HL-60 (cell line): ENCODE results near the gene CAMSAP3.
A peak's percentile ranks its signal among the peaks of the same experiment; 100 is the strongest.

ENCODE experiments used
- DNase-seq, 2 experiments: peaks; one replicate each; pipeline ENCODE4 v3.0.0-alpha.2; 2010 to 2020; ENCODE audit warnings: low read depth in 1 of 2, low spot score in 1 of 2
- H3K27ac ChIP-seq: fragments of 250-450 bp; sonication (Bioruptor Pico); replicated peaks from 2 replicates; pipeline ENCODE4 v1.5.1; 2020; ENCODE audit warnings: mild to moderate bottlenecking, moderate library complexity
- H3K27me3 ChIP-seq: fragments of 250-450 bp; sonication (Bioruptor Pico); 2 replicates; pipeline ENCODE4 v1.5.1; 2021; ENCODE audit warnings: mild to moderate bottlenecking, moderate library complexity; ENCODE audit not compliant: insufficient read depth, poor library complexity, severe bottlenecking
- H3K4me3 ChIP-seq: replicated peaks from 2 replicates; pipeline ENCODE4 v1.5.1; 2011; ENCODE audit warnings: mild to moderate bottlenecking, control low read depth, low read length; ENCODE audit not compliant: insufficient read depth
- CTCF ChIP-seq: IDR thresholded peaks from one replicate; pipeline ENCODE4 v1.5.1; 2011; ENCODE audit warnings: low read length, control low read depth, inconsistent platforms; ENCODE audit not compliant: insufficient read depth
- GABPA ChIP-seq: IDR thresholded peaks from 2 replicates; pipeline ENCODE4 v1.6.1; 2012; ENCODE audit warnings: low read depth
- POLR2AphosphoS5 ChIP-seq: IDR thresholded peaks from 2 replicates; pipeline ENCODE4 v1.6.1; 2012; ENCODE audit warnings: low read depth
- SPI1 ChIP-seq: IDR thresholded peaks from 2 replicates; pipeline ENCODE4 v1.6.1; 2012; ENCODE audit warnings: low read depth, mild to moderate bottlenecking, borderline replicate concordance
- TF ChIP-seq, protein P1 (sequence below): IDR thresholded peaks from 2 replicates; pipeline ENCODE4 v1.6.1; 2012; ENCODE audit warnings: low read depth; ENCODE audit not compliant: insufficient replicate concordance

The CAMSAP3 gene

DNA sequence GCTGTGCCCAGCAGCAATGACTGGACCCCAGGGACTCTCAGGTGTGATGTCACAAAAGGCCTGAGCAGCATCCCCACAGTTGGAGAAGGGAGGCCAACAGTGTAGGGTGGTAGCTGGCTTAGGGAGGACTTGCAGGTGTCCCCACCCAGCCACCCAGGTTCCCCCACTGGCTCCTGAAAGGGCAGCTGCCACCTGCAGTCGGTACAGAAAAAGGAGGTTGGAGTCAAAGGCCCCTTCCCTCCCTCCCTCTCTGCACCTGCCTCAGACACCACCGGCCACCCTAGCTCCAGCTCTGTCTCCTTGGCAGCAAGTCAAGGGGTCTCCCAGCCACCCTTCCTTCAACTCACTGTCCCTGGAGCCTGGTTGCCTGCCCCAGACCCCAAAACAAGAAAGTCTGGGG, 38.0 kb downstream of the CAMSAP3 start, which contains the start of gene PCP2:
Gene PCP2, minus strand, starts transcription at position 22 of the 400 bp plus-strand sequence. CDS start 262 bp downstream, outside the sequence.
- DNase-seq: no peak
- Histone ChIP-seq H3K27me3 (no peaks in the 10 kb centered on the region), H3K27ac (no peak within 1 kb of the TSS), H3K4me3 (no peak within 1 kb of the TSS)
- TF ChIP-seq, protein P1, sequence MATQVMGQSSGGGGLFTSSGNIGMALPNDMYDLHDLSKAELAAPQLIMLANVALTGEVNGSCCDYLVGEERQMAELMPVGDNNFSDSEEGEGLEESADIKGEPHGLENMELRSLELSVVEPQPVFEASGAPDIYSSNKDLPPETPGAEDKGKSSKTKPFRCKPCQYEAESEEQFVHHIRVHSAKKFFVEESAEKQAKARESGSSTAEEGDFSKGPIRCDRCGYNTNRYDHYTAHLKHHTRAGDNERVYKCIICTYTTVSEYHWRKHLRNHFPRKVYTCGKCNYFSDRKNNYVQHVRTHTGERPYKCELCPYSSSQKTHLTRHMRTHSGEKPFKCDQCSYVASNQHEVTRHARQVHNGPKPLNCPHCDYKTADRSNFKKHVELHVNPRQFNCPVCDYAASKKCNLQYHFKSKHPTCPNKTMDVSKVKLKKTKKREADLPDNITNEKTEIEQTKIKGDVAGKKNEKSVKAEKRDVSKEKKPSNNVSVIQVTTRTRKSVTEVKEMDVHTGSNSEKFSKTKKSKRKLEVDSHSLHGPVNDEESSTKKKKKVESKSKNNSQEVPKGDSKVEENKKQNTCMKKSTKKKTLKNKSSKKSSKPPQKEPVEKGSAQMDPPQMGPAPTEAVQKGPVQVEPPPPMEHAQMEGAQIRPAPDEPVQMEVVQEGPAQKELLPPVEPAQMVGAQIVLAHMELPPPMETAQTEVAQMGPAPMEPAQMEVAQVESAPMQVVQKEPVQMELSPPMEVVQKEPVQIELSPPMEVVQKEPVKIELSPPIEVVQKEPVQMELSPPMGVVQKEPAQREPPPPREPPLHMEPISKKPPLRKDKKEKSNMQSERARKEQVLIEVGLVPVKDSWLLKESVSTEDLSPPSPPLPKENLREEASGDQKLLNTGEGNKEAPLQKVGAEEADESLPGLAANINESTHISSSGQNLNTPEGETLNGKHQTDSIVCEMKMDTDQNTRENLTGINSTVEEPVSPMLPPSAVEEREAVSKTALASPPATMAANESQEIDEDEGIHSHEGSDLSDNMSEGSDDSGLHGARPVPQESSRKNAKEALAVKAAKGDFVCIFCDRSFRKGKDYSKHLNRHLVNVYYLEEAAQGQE: no peak
- no peak for TF ChIP-seq POLR2AphosphoS5
- no peak for TF ChIP-seq CTCF
- no peak for TF ChIP-seq SPI1
- no peak for TF ChIP-seq GABPA

GRCh38 chr19:7635670-7636069, 40.0 kb downstream of the CAMSAP3 start:
- Histone ChIP-seq H3K27me3 (no peaks in the 10 kb centered on the region), H3K4me3 (no peak overlapping the region), H3K27ac (no peak overlapping the region)
- DNase-seq: no peak
- TF ChIP-seq CTCF: no peak
- no peak for TF ChIP-seq POLR2AphosphoS5
- TF ChIP-seq GABPA: no peak
- TF ChIP-seq, protein P1: no peak
- no peak for TF ChIP-seq SPI1

- H3K27ac ChIP-seq: peak overlapping the region; percentile 84
- H3K4me3 ChIP-seq: peak overlapping the region; percentile 80
- TF ChIP-seq POLR2AphosphoS5 (no peak), SPI1 (no peak), CTCF (no peak), GABPA (no peak)
- TF ChIP-seq, protein P1: no peak
- no peak for DNase-seq
- H3K27me3 ChIP-seq: no peaks in the 10 kb centered on the region
Measured at GRCh38 chr19:7636317-7636690, 40.6 kb downstream of the CAMSAP3 start.
